ENCODE results near the gene TCF7L1.
"Not testable (repeated sequence)": the region's sequence is repeated elsewhere in the genome, so short reads cannot be mapped to it uniquely, and the experiment has no call there.

Gene TCF7L1

GRCh38 chr2:85133751-85134254 lies 611 bp downstream of the TCF7L1 start:
- peak; percentile 67 for DNase-seq

DNA sequence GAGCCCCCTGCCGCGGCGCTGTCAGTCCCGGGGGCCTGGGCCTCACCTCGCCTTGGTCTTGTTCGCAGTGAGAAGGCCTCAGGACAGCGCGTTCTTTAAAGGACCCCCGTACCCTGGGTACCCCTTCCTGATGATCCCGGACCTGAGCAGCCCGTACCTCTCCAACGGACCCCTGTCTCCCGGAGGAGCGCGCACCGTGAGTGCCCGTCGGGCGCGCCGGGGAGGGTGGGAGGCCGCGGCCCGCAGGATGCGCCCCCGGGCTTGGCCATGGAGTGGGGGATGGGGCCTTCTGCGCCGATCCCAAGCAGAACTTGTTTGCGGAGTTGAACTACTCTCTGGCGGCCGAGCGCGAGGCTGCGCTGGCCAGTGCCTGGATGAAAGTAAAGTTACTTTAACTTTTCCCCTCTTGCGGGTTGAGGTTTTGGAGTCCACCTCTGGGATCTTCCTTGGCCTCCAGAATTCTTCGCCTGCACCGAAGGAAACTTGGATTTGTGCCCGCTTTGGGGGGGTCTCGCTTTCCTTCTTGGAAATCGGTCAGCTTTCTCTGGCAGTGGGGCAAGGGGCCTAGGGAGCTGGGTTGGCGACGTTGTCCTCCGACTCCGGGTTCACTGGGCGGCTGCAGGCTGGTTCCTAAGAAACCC lies 1.2 kb downstream of the TCF7L1 start:
- DNase-seq, result peak; percentile 81

- peak; percentile 70 for DNase-seq
Observed at GRCh38 chr2:85134896-85135659, 1.9 kb downstream of the TCF7L1 start.

GRCh38 chr2:85135660-85135914 lies 2.4 kb downstream of the TCF7L1 start:
- peak; percentile 39 for DNase-seq

DNA sequence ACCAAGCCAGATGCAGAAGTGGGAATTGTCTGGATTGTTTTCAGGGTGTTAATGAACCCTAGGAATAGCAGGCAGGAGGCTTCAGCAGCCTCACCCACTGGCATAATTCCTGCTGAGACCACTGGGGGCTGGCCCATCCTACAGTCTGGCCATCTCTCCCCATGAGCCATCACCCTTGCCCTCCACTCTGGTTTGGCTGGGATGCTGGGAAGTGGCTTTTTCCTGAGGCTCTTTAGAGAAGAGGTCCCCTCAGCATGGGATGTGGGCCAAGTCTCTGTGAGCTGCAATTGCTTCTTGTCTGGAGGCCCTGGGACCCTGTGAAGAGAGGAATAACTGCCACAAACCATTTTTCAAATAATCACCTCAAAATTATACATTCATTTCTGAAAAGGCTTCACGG lies 4.0 kb downstream of the TCF7L1 start:
- peak; percentile 51 for DNase-seq

GRCh38 chr2:85143463-85144082 lies 10.4 kb downstream of the TCF7L1 start:
- DNase-seq, result no peak

DNA sequence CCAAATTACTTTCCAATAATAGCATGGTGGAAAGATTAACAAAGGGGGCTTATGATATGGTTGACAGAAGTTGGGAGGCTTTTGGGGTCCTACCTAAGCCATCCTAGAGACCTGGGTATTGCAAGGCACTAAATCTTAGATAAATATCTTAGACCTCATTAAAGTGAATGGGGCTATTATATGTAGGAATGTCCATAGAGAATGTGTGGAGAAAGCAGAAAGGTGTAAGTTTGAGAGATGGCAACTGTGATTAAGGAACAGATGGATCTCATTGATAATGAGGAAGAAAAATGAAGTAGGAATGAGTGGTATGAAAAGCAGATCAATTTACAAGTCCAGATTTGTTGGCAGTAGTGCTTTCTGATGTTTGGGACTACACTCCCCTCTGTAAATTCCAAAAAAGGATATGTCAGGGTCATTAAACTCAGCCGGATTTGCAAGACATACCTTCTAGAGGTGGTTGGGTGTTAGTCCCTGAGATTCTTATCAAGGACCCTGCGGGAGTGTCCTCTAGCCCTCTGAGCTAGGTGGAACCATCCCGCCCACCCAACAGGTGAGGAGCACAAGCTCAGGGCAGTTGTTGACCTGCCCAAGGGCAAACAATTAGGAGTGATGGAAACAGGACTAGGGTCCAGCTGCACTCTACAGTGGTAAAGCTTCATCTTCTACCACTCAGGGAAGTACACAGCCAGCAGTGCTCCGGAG lies 12.1 kb downstream of the TCF7L1 start:
- no peak for DNase-seq

- DNase-seq, result no peak
Observed at GRCh38 chr2:85148190-85148589, 15.0 kb downstream of the TCF7L1 start.

GRCh38 chr2:85151026-85151425 lies 17.8 kb downstream of the TCF7L1 start:
- no peak for DNase-seq

GRCh38 chr2:85152895-85153294 lies 19.7 kb downstream of the TCF7L1 start:
- DNase-seq, result no peak

DNA sequence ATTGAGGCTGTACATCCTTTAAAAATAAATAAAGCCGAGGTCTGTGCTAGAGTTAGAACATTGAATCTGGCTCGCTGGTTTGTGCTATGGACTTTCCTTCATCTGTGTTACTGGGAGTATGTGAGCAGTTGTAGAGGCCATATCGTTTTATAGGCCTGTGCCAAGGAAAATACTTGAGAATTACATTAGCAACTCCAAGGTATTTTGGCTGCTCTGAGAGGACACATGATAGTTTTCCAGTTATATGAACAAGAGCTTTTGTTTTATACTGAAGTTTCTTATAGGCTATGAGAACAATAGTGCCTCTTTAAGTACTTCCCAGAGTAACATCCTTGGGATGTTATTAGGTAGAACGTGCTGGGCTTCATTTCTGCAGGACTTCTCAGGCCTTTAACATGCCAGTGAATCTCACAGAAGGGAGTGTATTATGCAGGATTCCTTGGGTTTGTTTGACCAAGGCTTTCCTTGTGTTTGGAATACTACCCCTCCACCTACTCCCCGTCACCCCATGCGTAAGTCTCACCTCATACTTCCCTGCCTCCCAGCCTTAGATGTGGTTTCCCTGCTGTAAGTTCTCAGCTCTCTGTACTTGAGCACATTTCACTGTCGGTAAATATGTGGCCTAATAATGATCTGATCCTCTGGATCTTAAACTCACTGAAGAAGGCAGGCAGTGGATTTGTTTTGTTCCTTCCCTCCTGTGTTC lies 21.0 kb downstream of the TCF7L1 start:
- no peak for DNase-seq

- not testable (repeated sequence) for DNase-seq
Observed at GRCh38 chr2:85155082-85155481, 21.9 kb downstream of the TCF7L1 start.

GRCh38 chr2:85156153-85156552 lies 23.0 kb downstream of the TCF7L1 start:
- DNase-seq, result peak; percentile 72

DNA sequence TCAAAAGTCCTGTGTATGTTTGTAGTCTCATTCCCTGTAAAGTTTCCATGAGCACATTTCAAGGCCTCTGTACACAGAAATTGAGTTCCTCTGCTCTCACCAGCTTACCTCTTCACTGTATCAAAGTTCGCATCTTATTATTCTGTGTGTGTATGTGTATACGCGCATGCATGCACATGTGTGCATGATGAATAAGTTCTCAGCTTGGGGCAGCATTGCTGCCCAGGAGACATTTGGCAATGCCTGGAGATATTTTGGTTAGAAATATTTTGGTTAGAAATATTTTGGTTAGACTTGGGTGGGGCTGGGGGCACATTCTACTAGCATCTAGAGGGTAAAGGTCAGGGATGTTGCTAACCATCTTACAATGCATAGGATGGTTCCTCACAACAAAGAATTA lies 23.4 kb downstream of the TCF7L1 start:
- no peak for DNase-seq

GRCh38 chr2:85157345-85157744 lies 24.2 kb downstream of the TCF7L1 start:
- no peak for DNase-seq

- no peak for DNase-seq
Observed at GRCh38 chr2:85158559-85159273, 25.5 kb downstream of the TCF7L1 start.

GRCh38 chr2:85159589-85159988 lies 26.4 kb downstream of the TCF7L1 start:
- DNase-seq, result no peak

- no peak for DNase-seq
Observed at GRCh38 chr2:85160966-85161960, 28.1 kb downstream of the TCF7L1 start.

DNA sequence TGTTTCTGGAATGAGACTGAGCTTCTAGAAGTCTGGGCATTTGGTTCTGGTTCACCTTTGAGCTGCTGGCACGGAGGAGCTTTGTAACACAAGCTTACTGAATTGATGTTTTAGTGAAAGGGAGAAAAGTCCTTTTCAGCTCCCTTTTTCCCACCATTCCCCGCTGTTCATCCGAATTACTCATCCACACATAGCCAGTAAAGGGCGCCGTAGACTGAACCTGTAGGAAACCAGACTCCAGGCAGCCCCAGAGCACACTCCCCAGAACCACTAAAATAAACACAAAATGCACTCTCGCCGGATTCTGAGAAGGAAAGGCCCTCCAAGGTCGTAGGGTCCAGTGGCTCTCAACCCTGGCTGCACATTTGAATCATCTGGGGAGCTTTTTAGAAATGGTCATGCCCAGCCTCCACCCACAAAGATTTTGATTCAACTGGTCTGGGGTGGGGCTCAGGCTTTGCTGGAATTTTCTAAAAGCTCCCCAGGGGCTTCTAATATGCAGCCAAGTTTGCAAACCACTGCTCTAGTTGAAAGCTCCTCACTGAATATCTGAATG lies 29.6 kb downstream of the TCF7L1 start:
- peak; percentile 48 for DNase-seq

- no peak for DNase-seq
Observed at GRCh38 chr2:85163675-85164074, 30.5 kb downstream of the TCF7L1 start.

GRCh38 chr2:85164145-85164569 lies 31.0 kb downstream of the TCF7L1 start:
- no peak for DNase-seq

All from left hindlimb (tissue), 1 donor.